SH-SY5Y (cell line): ENCODE results near the gene PWWP2A.

Experiments used
- GATA2 ChIP-seq: IDR thresholded peaks from 2 replicates; pipeline ENCODE4 v1.6.1; 2011; ENCODE audit warnings: mild to moderate bottlenecking, low read depth, low read length
- GATA3 ChIP-seq: IDR thresholded peaks from 2 replicates; pipeline ENCODE4 v1.6.1; 2011; ENCODE audit warnings: low read depth, mild to moderate bottlenecking, low read length, moderate library complexity

GRCh38 chr5:160087199-160087598, 32.1 kb downstream of the PWWP2A start:
- TF ChIP-seq GATA3 (no peak), GATA2 (no peak)
